GM12878 (cell line): ENCODE measurements around the gene RBMS3.

Source experiments
- CTCF ChIP-seq, 3 experiments: IDR thresholded peaks in 2 of 3; conservative IDR thresholded peaks in 1 of 3; 2 replicates each; pipeline ENCODE4 v1.5.1; 2011; ENCODE audit warnings: low read depth in 3 of 3, low read length in 3 of 3, mild to moderate bottlenecking in 3 of 3, control low read depth in 2 of 3, moderate library complexity in 2 of 3, inconsistent platforms in 1 of 3, mixed read lengths in 1 of 3; ENCODE audit not compliant: control insufficient read depth in 2 of 3, insufficient read depth in 1 of 3; ENCODE audit errors: extremely low read depth in 1 of 3
- ESRRA ChIP-seq: IDR thresholded peaks from 2 replicates; pipeline ENCODE4 v1.6.1; 2012; ENCODE audit warnings: mild to moderate bottlenecking, low read length, improper control_type of control experiment
- HDAC2 ChIP-seq: fragments of 200-600 bp; sonication (generic); IDR thresholded peaks from 2 replicates; pipeline ENCODE4 v1.6.1; 2017
- JUNB ChIP-seq: IDR thresholded peaks from 2 replicates; pipeline ENCODE4 v1.6.1; 2016; ENCODE audit warnings: antibody characterized with exemption, mild to moderate bottlenecking
- POLR2A ChIP-seq: IDR thresholded peaks from 2 replicates; pipeline ENCODE4 v1.6.1; 2011; ENCODE audit warnings: low read depth, mild to moderate bottlenecking, low read length
- POLR2AphosphoS5 ChIP-seq: IDR thresholded peaks from 2 replicates; pipeline ENCODE4 v1.6.1; 2011; ENCODE audit warnings: mild to moderate bottlenecking, low read length, inconsistent platforms
- SUZ12 ChIP-seq: fragments of 200-600 bp; sonication (generic); IDR thresholded peaks from one replicate; pipeline ENCODE4 v1.6.1; 2018; ENCODE audit warnings: antibody characterized with exemption, mild to moderate bottlenecking; ENCODE audit not compliant: unreplicated experiment
- ZSCAN29 ChIP-seq: fragments of 450-650 bp; IDR thresholded peaks from 2 replicates; pipeline ENCODE4 v1.6.1; 2017; ENCODE audit warnings: mild to moderate bottlenecking, moderate library complexity

GRCh38 chr3:29503958-29504357 is 223.1 kb downstream of the RBMS3 start:
- TF ChIP-seq HDAC2 (no peak), POLR2AphosphoS5 (no peak), SUZ12 (no peak), CTCF (IDR thresholded peaks at IDR 0.05 in 2 of 3, conservative IDR thresholded peaks at IDR 0.05 in 1 of 3; ENCODE audit: control insufficient read depth in 2 of 3, extremely low read depth in 1 of 3, insufficient read depth in 1 of 3, low read depth in 3 of 3, low read length in 3 of 3) (no peak), ESRRA (no peak), JUNB (no peak), ZSCAN29 (no peak), POLR2A (no peak)
